ENCODE results near the gene ITGA11.

ITGA11 gene

GRCh38 chr15:68431792-68432401 lies at the start of gene ITGA11:
ITGA11 (minus strand) TSS chr15:68432163; CDS start chr15:68432066, 97 bp downstream.
- no peak for DNase-seq

- no peak for DNase-seq
Measured at GRCh38 chr15:68481321-68481720, 49.4 kb upstream of the ITGA11 start.

GRCh38 chr15:68480296-68480695 lies 48.3 kb upstream of the ITGA11 start:
- DNase-seq, result no peak

- no peak for DNase-seq
Measured at GRCh38 chr15:68479870-68480269, 47.9 kb upstream of the ITGA11 start.

- DNase-seq, result no peak
Measured at GRCh38 chr15:68479406-68479805, 47.4 kb upstream of the ITGA11 start.

- no peak for DNase-seq
Measured at GRCh38 chr15:68478853-68479252, 46.9 kb upstream of the ITGA11 start.

GRCh38 chr15:68475449-68475848 lies 43.5 kb upstream of the ITGA11 start:
- DNase-seq, result no peak

- no peak for DNase-seq
Measured at GRCh38 chr15:68471541-68471940, 39.6 kb upstream of the ITGA11 start.

GRCh38 chr15:68470976-68471375 lies 39.0 kb upstream of the ITGA11 start:
- DNase-seq, result no peak

- DNase-seq, result no peak
Measured at GRCh38 chr15:68470049-68470742, 38.2 kb upstream of the ITGA11 start.

- no peak for DNase-seq
Measured at GRCh38 chr15:68469162-68470048, 37.4 kb upstream of the ITGA11 start.

GRCh38 chr15:68466876-68467275 lies 34.9 kb upstream of the ITGA11 start:
- no peak for DNase-seq

- DNase-seq, result no peak
Measured at GRCh38 chr15:68465861-68466560, 34.0 kb upstream of the ITGA11 start.

- DNase-seq, result no peak
Measured at GRCh38 chr15:68464448-68465090, 32.6 kb upstream of the ITGA11 start.

- DNase-seq, result no peak
Measured at GRCh38 chr15:68463996-68464395, 32.0 kb upstream of the ITGA11 start.

GRCh38 chr15:68463444-68463843 lies 31.5 kb upstream of the ITGA11 start:
- DNase-seq, result no peak

- DNase-seq, result no peak
Measured at GRCh38 chr15:68460166-68460565, 28.2 kb upstream of the ITGA11 start.

- no peak for DNase-seq
Measured at GRCh38 chr15:68450192-68450591, 18.2 kb upstream of the ITGA11 start.

- no peak for DNase-seq
Measured at GRCh38 chr15:68449389-68449788, 17.4 kb upstream of the ITGA11 start.

- no peak for DNase-seq
Measured at GRCh38 chr15:68447976-68448755, 16.2 kb upstream of the ITGA11 start.

GRCh38 chr15:68447209-68447608 lies 15.2 kb upstream of the ITGA11 start:
- no peak for DNase-seq

- DNase-seq, result no peak
Measured at GRCh38 chr15:68445351-68445750, 13.4 kb upstream of the ITGA11 start.
